ENCODE data around the gene IL25. TPM values are rescaled to one million over a fixed set of nuclear protein-coding genes. Genes with fewer than 3 reads are reported as not detected.

Gene IL25
- total RNA-seq, 4 donors from 2014 or later, result not detected

DNA sequence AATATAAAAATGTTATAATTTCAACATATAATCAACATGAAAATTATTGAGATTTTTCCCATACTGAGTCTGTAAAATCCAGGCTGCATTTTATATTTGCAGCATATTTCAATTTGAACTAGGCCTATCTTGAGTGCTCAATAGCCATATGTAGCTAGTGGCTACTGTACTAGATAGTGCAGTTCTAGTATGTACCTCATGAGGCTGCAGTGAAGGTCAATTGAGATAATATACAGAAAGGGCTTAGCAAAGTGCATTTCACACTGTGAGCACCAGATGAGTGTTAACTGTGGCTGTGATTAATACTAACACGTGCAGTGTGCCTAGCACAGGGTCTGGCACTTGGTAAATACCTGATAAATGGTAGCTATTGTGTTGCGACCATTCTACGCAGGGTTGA, 14.6 kb upstream of the IL25 start:
- 58% methylated on average over 3 of the region's 3 CpGs for WGBS
- H3K27me3 ChIP-seq, result no peaks in the 10 kb centered on the region
- TF ChIP-seq POLR2A (IDR thresholded peaks at IDR 0.05; ENCODE audit: low read depth), result no peak
- TF ChIP-seq EP300 (IDR thresholded peaks at IDR 0.05), result no peak
- TF ChIP-seq, protein P1, sequence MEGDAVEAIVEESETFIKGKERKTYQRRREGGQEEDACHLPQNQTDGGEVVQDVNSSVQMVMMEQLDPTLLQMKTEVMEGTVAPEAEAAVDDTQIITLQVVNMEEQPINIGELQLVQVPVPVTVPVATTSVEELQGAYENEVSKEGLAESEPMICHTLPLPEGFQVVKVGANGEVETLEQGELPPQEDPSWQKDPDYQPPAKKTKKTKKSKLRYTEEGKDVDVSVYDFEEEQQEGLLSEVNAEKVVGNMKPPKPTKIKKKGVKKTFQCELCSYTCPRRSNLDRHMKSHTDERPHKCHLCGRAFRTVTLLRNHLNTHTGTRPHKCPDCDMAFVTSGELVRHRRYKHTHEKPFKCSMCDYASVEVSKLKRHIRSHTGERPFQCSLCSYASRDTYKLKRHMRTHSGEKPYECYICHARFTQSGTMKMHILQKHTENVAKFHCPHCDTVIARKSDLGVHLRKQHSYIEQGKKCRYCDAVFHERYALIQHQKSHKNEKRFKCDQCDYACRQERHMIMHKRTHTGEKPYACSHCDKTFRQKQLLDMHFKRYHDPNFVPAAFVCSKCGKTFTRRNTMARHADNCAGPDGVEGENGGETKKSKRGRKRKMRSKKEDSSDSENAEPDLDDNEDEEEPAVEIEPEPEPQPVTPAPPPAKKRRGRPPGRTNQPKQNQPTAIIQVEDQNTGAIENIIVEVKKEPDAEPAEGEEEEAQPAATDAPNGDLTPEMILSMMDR (IDR thresholded peaks at IDR 0.05), result no peak
- TF ChIP-seq POLR2AphosphoS5 (IDR thresholded peaks at IDR 0.05), result no peak
- peak overlapping the region in 3 of 4 donors; percentile 4 to 55 (median 10) for H3K27ac ChIP-seq (replicated peaks in 1 of 4)
- H3K36me3 ChIP-seq, result peaks cover 0 to 47% (median 18%) of the 10 kb centered on the region in 4 donors
- H3K4me3 ChIP-seq, result no peak overlapping the region
- no peak for DNase-seq (ENCODE audit: extremely low spot score)
- H3K4me1 ChIP-seq, result peaks cover under 1 to 55% (median 49%) of the 10 kb centered on the region in 4 donors
- intact Hi-C loops (cut with DNase I), result no loop called here
- H3K9me3 ChIP-seq, result no peaks in the 10 kb centered on the region

DNA sequence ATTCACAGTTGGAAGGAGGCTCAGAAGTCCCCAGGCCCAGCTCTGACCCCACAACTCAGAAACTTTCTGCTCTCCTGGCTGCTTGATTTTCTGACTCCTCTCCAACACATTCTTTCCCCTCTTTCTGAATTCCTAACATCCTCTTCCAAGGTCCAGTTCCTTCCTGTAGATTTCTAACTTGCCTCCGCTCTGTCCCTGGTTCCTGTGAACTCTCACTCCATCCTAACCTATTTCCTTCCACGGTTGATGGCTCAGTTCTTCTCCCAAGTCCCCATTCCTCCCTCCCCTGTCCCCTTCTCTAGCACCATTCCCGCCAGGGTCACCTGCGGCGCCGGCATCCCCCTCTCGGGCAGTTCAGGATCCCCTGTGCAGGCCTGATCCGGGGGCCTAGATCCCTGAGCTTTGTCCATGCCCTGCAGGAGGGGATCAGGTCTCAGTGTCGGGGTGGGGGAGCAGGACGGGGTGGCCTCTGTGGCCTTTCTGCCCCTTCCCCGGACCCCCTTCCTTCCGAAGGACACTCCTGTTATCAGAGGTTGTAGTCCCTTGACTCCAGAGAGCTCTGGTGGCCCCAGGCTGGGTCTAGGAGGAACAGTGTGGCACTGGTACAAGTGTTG, 13.9 kb upstream of the IL25 start:
- WGBS, result 85% methylated on average over 12 of the region's 12 CpGs
- no peaks in the 10 kb centered on the region for H3K27me3 ChIP-seq
- H3K27ac ChIP-seq (replicated peaks in 1 of 4), result peak overlapping the region; percentile 4 to 55 (median 18)
- intact Hi-C loops (cut with DNase I), result no loop called here
- no peaks in the 10 kb centered on the region for H3K9me3 ChIP-seq
- H3K36me3 ChIP-seq, result peaks cover 0 to 47% (median 18%) of the 10 kb centered on the region in 4 donors
- TF ChIP-seq EP300 (IDR thresholded peaks at IDR 0.05) (no peak), POLR2AphosphoS5 (IDR thresholded peaks at IDR 0.05) (no peak), POLR2A (IDR thresholded peaks at IDR 0.05; ENCODE audit: low read depth) (no peak)
- TF ChIP-seq, protein P1 (IDR thresholded peaks at IDR 0.05), result no peak
- peaks cover 5 to 56% (median 51%) of the 10 kb centered on the region in 4 donors for H3K4me1 ChIP-seq
- no peak overlapping the region for H3K4me3 ChIP-seq
- no peak for DNase-seq (ENCODE audit: extremely low spot score)

DNA sequence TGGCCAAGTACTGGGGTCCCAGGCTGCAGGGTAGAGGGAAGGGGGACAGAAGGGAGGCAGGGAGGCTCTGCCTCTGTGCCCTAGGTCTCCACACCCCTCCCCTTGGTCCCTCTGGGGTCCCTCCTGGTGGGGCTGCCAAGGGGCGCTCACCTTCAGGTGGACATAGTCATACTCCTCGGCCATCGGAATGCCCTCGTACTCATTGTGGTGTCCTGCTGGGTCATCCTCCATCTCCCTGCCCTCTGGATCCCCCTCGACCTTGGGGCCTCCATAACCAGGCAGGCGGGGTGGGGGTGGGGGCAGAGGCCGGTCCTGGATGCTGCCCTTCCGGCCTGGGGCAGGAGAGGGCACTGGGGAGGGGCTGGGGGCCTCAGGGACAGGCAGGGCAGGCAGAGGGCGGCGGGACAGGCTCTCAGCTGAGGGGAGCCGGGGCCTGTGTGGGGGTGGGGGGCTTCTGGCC, 13.4 kb upstream of the IL25 start:
- H3K36me3 ChIP-seq, result peaks cover 0 to 47% (median 18%) of the 10 kb centered on the region in 4 donors
- TF ChIP-seq EP300 (IDR thresholded peaks at IDR 0.05) (no peak), POLR2A (IDR thresholded peaks at IDR 0.05; ENCODE audit: low read depth) (no peak), POLR2AphosphoS5 (IDR thresholded peaks at IDR 0.05) (no peak)
- TF ChIP-seq, protein P1 (IDR thresholded peaks at IDR 0.05), result no peak
- H3K27me3 ChIP-seq, result no peaks in the 10 kb centered on the region
- intact Hi-C loops (cut with DNase I), result no loop called here
- no peaks in the 10 kb centered on the region for H3K9me3 ChIP-seq
- peak overlapping the region in 3 of 4 donors; percentile 10 to 55 (median 26) for H3K27ac ChIP-seq (replicated peaks in 1 of 4)
- peaks cover 5 to 62% (median 56%) of the 10 kb centered on the region in 4 donors for H3K4me1 ChIP-seq
- no peak for DNase-seq (ENCODE audit: extremely low spot score)
- no peak overlapping the region for H3K4me3 ChIP-seq
- WGBS, result 77% methylated on average over 10 of the region's 11 CpGs

DNA sequence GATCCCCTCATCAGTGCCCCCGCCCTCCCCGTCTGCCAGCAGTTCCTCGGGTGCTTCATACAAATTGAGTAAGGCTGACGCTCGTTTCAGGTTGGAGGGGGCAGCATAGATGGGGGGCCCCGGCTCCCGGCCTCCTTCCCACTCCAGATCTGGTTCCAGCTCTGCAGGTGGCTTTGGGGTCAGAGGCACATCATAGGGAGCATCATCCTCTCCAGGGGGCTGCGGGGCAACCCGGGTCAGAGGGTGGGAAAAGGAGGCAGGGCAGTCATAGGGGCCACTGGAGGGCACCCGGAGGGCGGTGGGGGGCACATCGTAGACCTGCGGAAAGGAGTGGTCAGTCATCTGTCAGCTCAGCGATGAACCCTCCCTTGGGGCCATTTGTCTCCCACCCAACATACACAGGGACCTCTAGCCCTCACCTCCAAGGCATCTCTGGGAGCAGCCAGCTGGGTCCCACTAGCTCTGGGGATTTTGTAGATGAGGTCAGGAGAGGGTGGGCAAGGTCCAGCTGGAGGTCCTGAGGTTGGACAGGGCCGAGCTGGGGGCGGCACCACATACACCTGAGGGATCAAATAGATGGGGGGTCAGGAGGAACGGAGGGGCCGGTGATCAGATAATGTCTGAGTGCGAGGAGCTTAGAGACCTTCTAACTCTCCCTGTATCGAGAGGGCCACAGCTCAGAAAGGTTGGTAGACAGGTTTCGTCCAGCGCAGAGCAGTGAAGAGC, 12.7 kb upstream of the IL25 start:
- no peak for TF ChIP-seq POLR2AphosphoS5 (IDR thresholded peaks at IDR 0.05)
- no peak for TF ChIP-seq EP300 (IDR thresholded peaks at IDR 0.05)
- no peak for TF ChIP-seq POLR2A (IDR thresholded peaks at IDR 0.05; ENCODE audit: low read depth)
- TF ChIP-seq, protein P1 (IDR thresholded peaks at IDR 0.05), result no peak
- H3K4me3 ChIP-seq, result no peak overlapping the region
- peaks cover 0 to 3% (median 0%) of the 10 kb centered on the region in 4 donors for H3K27me3 ChIP-seq
- DNase-seq (ENCODE audit: extremely low spot score), result no peak
- intact Hi-C loops (cut with DNase I), result no loop called here
- peaks cover 0 to 47% (median 18%) of the 10 kb centered on the region in 4 donors for H3K36me3 ChIP-seq
- H3K4me1 ChIP-seq, result peaks cover 5 to 69% (median 63%) of the 10 kb centered on the region in 4 donors
- no peaks in the 10 kb centered on the region for H3K9me3 ChIP-seq
- H3K27ac ChIP-seq (replicated peaks in 1 of 4), result peak overlapping the region; percentile 26 to 55 (median 47)
- 93% methylated on average over 15 of the region's 22 CpGs for WGBS

Measured in esophagus muscularis mucosa (tissue), 4 donors.